OCI-LY1 (cell line): ENCODE results near the gene TRIM9.

Source experiments
- H2AFZ ChIP-seq: fragments of 200-600 bp; sonication (generic), shearing (Covaris generic); 2 replicates; pipeline ENCODE4 v1.6.0; 2014; ENCODE audit warnings: antibody characterized with exemption, mild to moderate bottlenecking, low read length
- H3F3A ChIP-seq: fragments of 200-600 bp; sonication (generic), shearing (Covaris generic); 2 replicates; pipeline ENCODE4 v1.6.0; 2014; ENCODE audit warnings: mild to moderate bottlenecking, antibody characterized with exemption, low read length, moderate library complexity; ENCODE audit not compliant: insufficient read depth
- H3K27ac ChIP-seq: fragments of 200-600 bp; sonication (generic); 2 replicates; pipeline ENCODE4 v1.5.1; 2014; ENCODE audit warnings: low read length, mixed run types, mild to moderate bottlenecking, low read depth; ENCODE audit not compliant: poor library complexity, severe bottlenecking
- H3K27me3 ChIP-seq: fragments of 200-600 bp; sonication (generic); 2 replicates; pipeline ENCODE4 v1.6.0; 2014; ENCODE audit warnings: antibody characterized with exemption, mild to moderate bottlenecking, low read length, moderate library complexity; ENCODE audit not compliant: insufficient read depth
- H3K36me3 ChIP-seq: fragments of 200-600 bp; sonication (generic); 2 replicates; pipeline ENCODE4 v1.6.1; 2014; ENCODE audit warnings: mild to moderate bottlenecking, antibody characterized with exemption, low read length, moderate library complexity, mixed read lengths; ENCODE audit not compliant: insufficient read depth
- H3K4me1 ChIP-seq: fragments of 200-600 bp; sonication (generic); 2 replicates; pipeline ENCODE4 v1.5.1; 2014; ENCODE audit warnings: mild to moderate bottlenecking, low read length, moderate library complexity; ENCODE audit not compliant: insufficient read depth, severe bottlenecking
- H3K4me2 ChIP-seq: fragments of 200-600 bp; sonication (generic), shearing (Covaris generic); 2 replicates; pipeline ENCODE4 v1.6.1; 2014; ENCODE audit warnings: low read length
- H3K4me3 ChIP-seq: fragments of 200-600 bp; sonication (generic); 2 replicates; pipeline ENCODE4 v1.5.1; 2014; ENCODE audit warnings: low read length, low read depth, mild to moderate bottlenecking, mixed read lengths; ENCODE audit not compliant: poor library complexity, severe bottlenecking
- H3K79me2 ChIP-seq: fragments of 200-600 bp; shearing (Covaris generic); 2 replicates; pipeline ENCODE4 v1.6.1; 2016; ENCODE audit warnings: mixed run types, low read length, mixed read lengths; ENCODE audit not compliant: insufficient read depth
- H3K9ac ChIP-seq: fragments of 200-600 bp; sonication (generic), shearing (Covaris generic); 2 replicates; pipeline ENCODE4 v1.6.1; 2014; ENCODE audit warnings: mild to moderate bottlenecking, low read length, mixed read lengths
- H3K9me2 ChIP-seq: fragments of 200-600 bp; sonication (generic), shearing (Covaris generic); 2 replicates; pipeline ENCODE4 v1.6.1; 2014; ENCODE audit warnings: low read depth, mild to moderate bottlenecking, low read length, mixed read lengths
- H3K9me3 ChIP-seq: fragments of 200-600 bp; shearing (Covaris generic); 2 replicates; pipeline ENCODE4 v1.6.1; 2014; ENCODE audit warnings: low read length, mixed read lengths
- H4K20me1 ChIP-seq: fragments of 200-600 bp; sonication (generic), shearing (Covaris generic); 2 replicates; pipeline ENCODE4 v1.6.0; 2016; ENCODE audit warnings: mild to moderate bottlenecking, low read length; ENCODE audit not compliant: insufficient read depth
- EZH2 ChIP-seq: fragments of 200-600 bp; sonication (generic), shearing (Covaris generic); IDR thresholded peaks from 2 replicates; pipeline ENCODE4 v1.8.0; 2017; ENCODE audit warnings: borderline replicate concordance, mixed run types, mild to moderate bottlenecking, antibody characterized with exemption, low read length, moderate library complexity, mixed read lengths
- TF ChIP-seq, protein P1 (sequence below): fragments of 200-600 bp; sonication (generic), shearing (Covaris generic); IDR thresholded peaks from 2 replicates; pipeline ENCODE4 v1.5.1; 2017; ENCODE audit warnings: mild to moderate bottlenecking, antibody characterized with exemption, low read length, moderate library complexity, mixed read lengths

The TRIM9 gene

DNA sequence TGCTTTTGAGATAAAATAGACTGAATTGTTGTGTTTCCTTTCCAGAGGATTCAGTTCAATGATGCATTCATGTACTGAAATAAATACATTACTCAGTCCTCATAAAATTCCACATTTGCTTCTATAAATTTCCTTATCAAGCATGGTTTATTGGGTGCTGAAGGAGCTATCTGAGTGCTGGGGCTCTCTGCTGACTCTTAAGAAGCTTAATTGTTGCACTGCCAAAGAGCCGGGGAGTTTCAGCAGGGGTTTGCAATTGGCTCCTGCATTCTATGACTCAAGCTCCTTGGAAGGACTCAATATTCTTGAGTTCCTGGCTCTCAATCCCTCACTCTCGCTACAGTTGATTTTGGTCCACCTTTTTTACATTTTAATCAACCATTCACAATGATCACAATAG, 80.8 kb downstream of the TRIM9 start:
- Histone ChIP-seq H3K9me2 (no peaks in the 10 kb centered on the region), H3K4me3 (no peak overlapping the region), H3K9ac (no peak overlapping the region), H3K27ac (no peak overlapping the region), H3K4me2 (no peak overlapping the region), H2AFZ (no peak overlapping the region), H3K79me2 (no peaks in the 10 kb centered on the region), H3F3A (no peaks in the 10 kb centered on the region), H3K9me3 (no peaks in the 10 kb centered on the region), H4K20me1 (no peaks in the 10 kb centered on the region), H3K36me3 (no peaks in the 10 kb centered on the region), H3K27me3 (no peaks in the 10 kb centered on the region), H3K4me1 (peaks cover 8% of the 10 kb centered on the region)
- TF ChIP-seq EZH2: no peak
- TF ChIP-seq, protein P1, sequence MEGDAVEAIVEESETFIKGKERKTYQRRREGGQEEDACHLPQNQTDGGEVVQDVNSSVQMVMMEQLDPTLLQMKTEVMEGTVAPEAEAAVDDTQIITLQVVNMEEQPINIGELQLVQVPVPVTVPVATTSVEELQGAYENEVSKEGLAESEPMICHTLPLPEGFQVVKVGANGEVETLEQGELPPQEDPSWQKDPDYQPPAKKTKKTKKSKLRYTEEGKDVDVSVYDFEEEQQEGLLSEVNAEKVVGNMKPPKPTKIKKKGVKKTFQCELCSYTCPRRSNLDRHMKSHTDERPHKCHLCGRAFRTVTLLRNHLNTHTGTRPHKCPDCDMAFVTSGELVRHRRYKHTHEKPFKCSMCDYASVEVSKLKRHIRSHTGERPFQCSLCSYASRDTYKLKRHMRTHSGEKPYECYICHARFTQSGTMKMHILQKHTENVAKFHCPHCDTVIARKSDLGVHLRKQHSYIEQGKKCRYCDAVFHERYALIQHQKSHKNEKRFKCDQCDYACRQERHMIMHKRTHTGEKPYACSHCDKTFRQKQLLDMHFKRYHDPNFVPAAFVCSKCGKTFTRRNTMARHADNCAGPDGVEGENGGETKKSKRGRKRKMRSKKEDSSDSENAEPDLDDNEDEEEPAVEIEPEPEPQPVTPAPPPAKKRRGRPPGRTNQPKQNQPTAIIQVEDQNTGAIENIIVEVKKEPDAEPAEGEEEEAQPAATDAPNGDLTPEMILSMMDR: no peak

DNA sequence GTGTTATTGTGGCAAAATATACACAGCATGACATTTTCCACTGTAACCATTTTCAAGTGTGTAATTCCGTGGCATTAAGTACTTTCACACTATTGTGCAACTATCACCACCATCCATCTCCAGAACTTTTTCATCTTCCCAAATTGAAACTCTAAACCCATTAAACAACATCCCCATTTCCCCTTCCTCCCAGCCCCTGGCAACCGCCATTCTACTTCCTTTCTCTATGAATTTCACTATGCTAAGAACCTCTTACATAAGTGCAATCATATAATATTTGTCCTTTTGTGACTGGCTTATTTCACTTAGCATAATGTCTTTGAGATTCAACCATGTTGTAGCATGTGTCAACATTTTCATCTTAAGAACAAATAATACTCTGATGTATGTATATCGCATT, 82.8 kb downstream of the TRIM9 start:
- Histone ChIP-seq H3K4me1 (peaks cover 4% of the 10 kb centered on the region), H4K20me1 (no peaks in the 10 kb centered on the region), H2AFZ (no peak overlapping the region), H3K9ac (no peak overlapping the region), H3K79me2 (no peaks in the 10 kb centered on the region), H3K27ac (no peak overlapping the region), H3K4me3 (no peak overlapping the region), H3K9me2 (no peaks in the 10 kb centered on the region), H3K9me3 (no peaks in the 10 kb centered on the region), H3K27me3 (no peaks in the 10 kb centered on the region), H3K4me2 (no peak overlapping the region), H3K36me3 (no peaks in the 10 kb centered on the region), H3F3A (no peaks in the 10 kb centered on the region)
- TF ChIP-seq, protein P1: no peak
- TF ChIP-seq EZH2: no peak

DNA sequence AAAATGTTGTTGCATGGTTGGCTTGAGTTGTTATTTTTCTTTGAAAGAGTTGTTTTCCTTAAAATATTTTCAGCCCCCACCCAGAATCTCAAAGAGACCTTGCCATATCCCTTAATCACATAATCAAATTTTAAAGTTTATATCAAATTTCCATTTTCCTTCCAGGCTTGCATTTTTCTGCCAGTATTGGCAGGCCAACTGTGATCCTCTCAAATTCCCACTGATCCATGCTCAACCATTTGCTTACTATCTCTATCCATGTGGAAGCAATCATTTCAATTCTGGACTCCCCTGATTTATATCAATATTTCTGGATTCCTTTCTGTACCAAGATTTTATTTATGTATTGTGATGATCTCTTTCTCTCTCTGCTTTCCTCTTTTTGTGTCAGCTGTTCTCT, 86.5 kb downstream of the TRIM9 start:
- no peak overlapping the region for H3K4me3 ChIP-seq
- no peaks in the 10 kb centered on the region for H3K4me1 ChIP-seq
- H3K36me3 ChIP-seq: no peaks in the 10 kb centered on the region
- no peaks in the 10 kb centered on the region for H3K9me2 ChIP-seq
- no peak overlapping the region for H3K9ac ChIP-seq
- no peaks in the 10 kb centered on the region for H3K79me2 ChIP-seq
- no peaks in the 10 kb centered on the region for H3K27me3 ChIP-seq
- H3F3A ChIP-seq: no peaks in the 10 kb centered on the region
- H2AFZ ChIP-seq: no peak overlapping the region
- no peak overlapping the region for H3K4me2 ChIP-seq
- TF ChIP-seq EZH2: no peak
- TF ChIP-seq, protein P1: no peak
- no peak overlapping the region for H3K27ac ChIP-seq
- no peaks in the 10 kb centered on the region for H3K9me3 ChIP-seq
- H4K20me1 ChIP-seq: no peaks in the 10 kb centered on the region
